ENCODE results near the gene ZWILCH.

DNA sequence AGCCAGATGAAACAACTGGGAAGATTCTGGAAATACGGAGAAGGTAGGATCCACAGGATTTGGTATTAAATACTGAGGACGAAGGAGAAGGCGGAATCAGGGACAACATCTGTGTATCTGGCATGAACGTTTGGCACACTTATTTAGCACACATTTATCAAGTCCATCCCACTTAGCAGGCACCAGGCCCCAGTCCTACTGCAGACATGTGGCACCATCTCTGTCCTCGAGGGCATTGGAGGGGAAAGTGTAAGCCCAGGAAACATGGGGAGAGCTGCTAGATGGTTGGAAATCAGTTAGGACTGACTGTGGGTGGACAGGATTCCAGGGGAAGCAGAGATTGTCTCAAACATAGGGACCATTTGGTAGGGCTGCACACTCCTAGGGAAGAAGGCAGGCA, 89.7 kb downstream of the ZWILCH start:
- TF ChIP-seq, protein P1, sequence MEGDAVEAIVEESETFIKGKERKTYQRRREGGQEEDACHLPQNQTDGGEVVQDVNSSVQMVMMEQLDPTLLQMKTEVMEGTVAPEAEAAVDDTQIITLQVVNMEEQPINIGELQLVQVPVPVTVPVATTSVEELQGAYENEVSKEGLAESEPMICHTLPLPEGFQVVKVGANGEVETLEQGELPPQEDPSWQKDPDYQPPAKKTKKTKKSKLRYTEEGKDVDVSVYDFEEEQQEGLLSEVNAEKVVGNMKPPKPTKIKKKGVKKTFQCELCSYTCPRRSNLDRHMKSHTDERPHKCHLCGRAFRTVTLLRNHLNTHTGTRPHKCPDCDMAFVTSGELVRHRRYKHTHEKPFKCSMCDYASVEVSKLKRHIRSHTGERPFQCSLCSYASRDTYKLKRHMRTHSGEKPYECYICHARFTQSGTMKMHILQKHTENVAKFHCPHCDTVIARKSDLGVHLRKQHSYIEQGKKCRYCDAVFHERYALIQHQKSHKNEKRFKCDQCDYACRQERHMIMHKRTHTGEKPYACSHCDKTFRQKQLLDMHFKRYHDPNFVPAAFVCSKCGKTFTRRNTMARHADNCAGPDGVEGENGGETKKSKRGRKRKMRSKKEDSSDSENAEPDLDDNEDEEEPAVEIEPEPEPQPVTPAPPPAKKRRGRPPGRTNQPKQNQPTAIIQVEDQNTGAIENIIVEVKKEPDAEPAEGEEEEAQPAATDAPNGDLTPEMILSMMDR (IDR thresholded peaks at IDR 0.05), result no peak
- TF ChIP-seq POLR2A (IDR thresholded peaks at IDR 0.05), result no peak
- TF ChIP-seq EP300 (IDR thresholded peaks at IDR 0.05), result no peak

Measured in ovary (tissue), 3 donors.